ENCODE measurements around the gene PPP2CA.
"Not testable (repeated sequence)": the region's sequence is repeated elsewhere in the genome, so short reads cannot be mapped to it uniquely, and the experiment has no call there.

The PPP2CA gene

GRCh38 chr5:134267366-134268018 lies 41.6 kb upstream of the PPP2CA start:
- TF ChIP-seq MAX (IDR thresholded peaks at IDR 0.05; ENCODE audit: low read depth, low read length) (no peak), POLR2A (IDR thresholded peaks at IDR 0.05; ENCODE audit: extremely low read depth, insufficient read length) (no peak), MYC (IDR thresholded peaks at IDR 0.05; ENCODE audit: low read depth, low read length) (no peak), CTCF (IDR thresholded peaks at IDR 0.05; ENCODE audit: low read depth, low read length) (no peak)
- no peak for DNase-seq (ENCODE audit: low read depth)
- no peak overlapping the region for H3K4me3 ChIP-seq (ENCODE audit: low read depth, low read length)

- TF ChIP-seq POLR2A (IDR thresholded peaks at IDR 0.05; ENCODE audit: extremely low read depth, insufficient read length), result no peak
- no peak for TF ChIP-seq MYC (IDR thresholded peaks at IDR 0.05; ENCODE audit: low read depth, low read length)
- TF ChIP-seq MAX (IDR thresholded peaks at IDR 0.05; ENCODE audit: low read depth, low read length), result no peak
- TF ChIP-seq CTCF (IDR thresholded peaks at IDR 0.05; ENCODE audit: low read depth, low read length), result no peak
- DNase-seq (ENCODE audit: low read depth), result peak; percentile 23
- H3K4me3 ChIP-seq (ENCODE audit: low read depth, low read length), result no peak overlapping the region
These were observed 37.9 kb upstream of the PPP2CA start for GRCh38 chr5:134263801-134264200.

- DNase-seq (ENCODE audit: low read depth); H3K4me3 ChIP-seq (ENCODE audit: low read depth, low read length): not testable (repeated sequence)
These were observed 36.8 kb upstream of the PPP2CA start for GRCh38 chr5:134262629-134263028.

GRCh38 chr5:134258896-134259295 lies 33.0 kb upstream of the PPP2CA start:
- H3K4me3 ChIP-seq (ENCODE audit: low read depth, low read length), result no peak overlapping the region
- no peak for DNase-seq (ENCODE audit: low read depth)
- TF ChIP-seq MYC (IDR thresholded peaks at IDR 0.05; ENCODE audit: low read depth, low read length) (no peak), MAX (IDR thresholded peaks at IDR 0.05; ENCODE audit: low read depth, low read length) (no peak), POLR2A (IDR thresholded peaks at IDR 0.05; ENCODE audit: extremely low read depth, insufficient read length) (no peak), CTCF (IDR thresholded peaks at IDR 0.05; ENCODE audit: low read depth, low read length) (no peak)

GRCh38 chr5:134257176-134257575 lies 31.3 kb upstream of the PPP2CA start:
- H3K4me3 ChIP-seq (ENCODE audit: low read depth, low read length), result no peak overlapping the region
- DNase-seq (ENCODE audit: low read depth), result no peak
- TF ChIP-seq MAX (IDR thresholded peaks at IDR 0.05; ENCODE audit: low read depth, low read length), result no peak

- H3K4me3 ChIP-seq (ENCODE audit: low read depth, low read length), result no peak overlapping the region
- no peak for DNase-seq (ENCODE audit: low read depth)
These were observed 29.7 kb upstream of the PPP2CA start for GRCh38 chr5:134255418-134256150.

GRCh38 chr5:134253368-134254153 lies 27.7 kb upstream of the PPP2CA start:
- not testable (repeated sequence) for H3K4me3 ChIP-seq (ENCODE audit: low read depth, low read length); DNase-seq (ENCODE audit: low read depth)

More at GRCh38 chr5:134255418-134256150, 29.7 kb upstream of the PPP2CA start:
- no peak for TF ChIP-seq POLR2A (IDR thresholded peaks at IDR 0.05; ENCODE audit: extremely low read depth, insufficient read length)
